NCI-H128 (cell line): ENCODE data around the gene PLEKHB1.
"Not testable (repeated sequence)": the region's sequence is repeated elsewhere in the genome, so short reads cannot be mapped to it uniquely, and the experiment has no call there.

Experiments used
- DNase-seq: peaks from one replicate; lab custom pipeline; 2025; ENCODE audit not compliant: unreplicated experiment; lab: John Stamatoyannopoulos, UW

PLEKHB1 gene

DNA sequence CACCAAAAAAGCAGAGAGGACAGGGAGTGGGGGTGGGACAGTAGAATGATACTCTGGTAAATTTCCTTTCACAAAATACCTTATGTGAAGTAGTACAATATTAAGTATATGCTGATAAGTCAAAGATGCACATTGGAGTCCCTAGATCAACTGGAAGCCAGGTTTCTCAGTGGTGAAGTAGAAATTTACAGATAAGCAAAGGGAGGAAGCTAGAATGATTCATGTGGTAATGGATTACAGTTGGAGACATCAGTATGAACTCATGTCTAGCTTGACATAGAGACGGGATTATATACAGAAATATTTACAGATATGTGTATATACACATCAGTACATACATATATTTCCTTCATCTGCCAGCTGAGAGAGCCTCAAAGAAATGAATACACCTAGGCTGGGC lies 21.5 kb downstream of the PLEKHB1 start:
- no peak for DNase-seq

DNA sequence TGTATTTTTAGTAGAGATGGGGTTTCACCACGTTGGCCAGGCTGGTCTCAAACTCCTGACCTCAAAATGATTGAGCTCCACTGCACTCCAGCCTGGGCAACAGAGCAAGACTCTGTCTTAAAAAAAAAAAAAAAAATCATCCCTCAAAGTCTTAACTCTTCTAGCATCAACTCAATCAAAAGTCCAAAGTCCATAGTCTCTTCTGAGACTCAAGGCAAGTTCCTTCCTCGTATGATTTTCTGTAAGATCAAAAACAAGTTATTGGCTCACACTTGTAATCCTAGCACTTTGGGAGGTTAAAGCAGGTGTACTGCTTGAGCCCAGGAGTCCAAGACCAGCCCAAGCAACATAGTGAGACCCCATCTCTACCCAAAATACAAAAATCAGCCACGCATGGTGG lies 24.4 kb downstream of the PLEKHB1 start:
- DNase-seq: no peak

DNA sequence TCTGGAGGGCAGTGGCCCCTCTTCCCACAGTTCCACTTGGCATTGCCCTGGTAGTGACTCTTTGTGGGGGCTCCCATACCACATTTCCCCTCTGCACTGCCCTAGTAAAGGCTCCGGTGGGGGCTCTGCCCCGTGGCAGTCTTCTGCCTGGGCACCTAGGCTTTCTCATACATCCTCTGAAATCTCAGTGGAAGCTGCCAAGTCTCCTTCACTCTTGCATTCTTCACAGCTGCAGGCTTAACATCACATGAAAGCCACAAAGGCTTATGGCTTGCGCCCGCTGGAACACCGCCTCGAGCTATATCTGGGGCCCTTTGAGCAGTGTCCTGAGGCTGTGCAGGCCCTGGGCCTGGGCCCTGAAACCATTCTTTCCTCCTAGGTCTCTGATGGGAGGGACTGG lies 25.3 kb downstream of the PLEKHB1 start:
- DNase-seq: no peak

DNA sequence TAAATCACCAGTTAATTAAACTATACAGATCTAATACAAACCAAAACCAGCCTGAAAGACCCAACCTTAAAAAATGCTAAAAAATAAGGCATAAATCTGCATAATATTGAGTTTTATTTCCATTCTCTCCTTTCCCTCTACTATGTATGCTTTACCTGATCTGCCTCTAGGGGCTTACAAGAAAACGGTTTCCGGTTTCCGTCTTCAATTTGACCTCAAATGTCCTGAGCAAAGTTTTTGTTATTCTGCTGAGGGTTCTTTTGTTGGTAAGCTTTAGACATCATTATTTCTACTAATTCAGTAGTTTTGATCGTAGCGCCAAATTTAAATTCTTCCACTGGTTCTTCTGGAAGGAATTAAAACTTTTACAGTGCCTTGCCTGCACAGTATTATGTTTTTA lies 30.2 kb downstream of the PLEKHB1 start:
- not testable (repeated sequence) for DNase-seq

DNA sequence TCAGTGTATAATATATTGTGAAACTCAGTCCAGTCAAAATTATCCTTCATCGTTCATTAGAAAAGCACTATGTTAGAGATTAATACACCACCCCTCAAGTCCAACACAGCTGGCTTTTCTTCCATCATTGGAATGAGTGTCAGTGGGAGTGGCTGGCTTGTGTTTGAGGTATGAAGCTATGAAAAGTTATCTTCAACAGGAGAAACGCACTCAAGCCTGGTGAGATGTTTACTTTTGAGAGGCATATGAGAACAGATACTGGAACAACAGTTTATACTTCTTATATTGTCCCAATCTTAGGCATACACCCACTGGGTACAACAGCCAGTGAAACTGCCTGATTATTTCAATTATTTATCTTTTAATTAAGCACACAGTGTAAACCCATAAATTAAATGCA lies 34.3 kb downstream of the PLEKHB1 start:
- no peak for DNase-seq

DNA sequence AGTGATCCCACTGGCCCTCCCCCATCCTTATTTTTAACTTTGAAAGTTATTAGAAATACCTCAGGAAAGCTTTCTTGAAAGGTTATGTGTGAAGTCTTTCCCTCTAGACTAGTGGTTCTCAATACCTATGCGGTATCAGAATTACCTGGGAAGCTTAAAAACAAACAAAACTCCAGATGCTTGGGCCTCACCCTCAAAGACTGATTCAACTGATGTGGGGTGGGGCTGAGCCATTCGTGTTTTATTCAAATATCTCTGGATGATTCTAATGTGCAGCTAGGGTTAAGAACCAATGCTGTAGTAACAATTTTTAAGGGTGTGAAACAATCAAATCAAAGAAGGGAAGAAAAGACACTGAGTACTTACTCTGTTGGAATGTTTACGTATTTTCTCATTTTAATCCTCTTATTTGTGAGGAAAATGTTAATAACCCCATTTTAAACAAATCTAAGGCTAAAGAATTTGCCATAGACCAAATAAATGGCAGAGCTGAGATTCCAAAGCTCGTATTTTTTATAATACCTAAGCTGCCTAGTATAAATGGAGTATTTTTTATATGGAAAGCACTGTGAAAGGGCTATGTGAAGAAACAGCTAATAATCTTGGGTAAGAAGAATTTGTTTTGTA lies 47.6 kb downstream of the PLEKHB1 start:
- DNase-seq: no peak

DNA sequence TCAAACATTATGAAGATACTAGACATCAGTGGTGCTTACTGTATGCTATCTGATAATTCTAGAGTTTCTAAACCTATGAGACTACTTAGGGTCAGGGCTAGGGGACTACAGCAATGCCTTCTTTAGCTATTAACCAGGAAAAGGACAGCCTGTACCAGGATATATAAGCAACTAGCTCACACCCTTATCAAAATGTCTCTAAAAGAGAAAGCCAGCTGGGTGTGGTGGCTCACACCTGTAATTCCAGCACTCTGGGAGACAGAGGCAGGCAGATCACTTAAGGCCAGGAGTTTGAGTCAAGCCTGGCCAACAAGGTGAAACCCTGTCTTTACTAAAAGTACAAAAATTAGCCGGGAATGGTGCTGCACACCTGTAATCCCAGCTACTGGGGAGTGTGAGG lies 58.7 kb downstream of the PLEKHB1 start:
- no peak for DNase-seq

DNA sequence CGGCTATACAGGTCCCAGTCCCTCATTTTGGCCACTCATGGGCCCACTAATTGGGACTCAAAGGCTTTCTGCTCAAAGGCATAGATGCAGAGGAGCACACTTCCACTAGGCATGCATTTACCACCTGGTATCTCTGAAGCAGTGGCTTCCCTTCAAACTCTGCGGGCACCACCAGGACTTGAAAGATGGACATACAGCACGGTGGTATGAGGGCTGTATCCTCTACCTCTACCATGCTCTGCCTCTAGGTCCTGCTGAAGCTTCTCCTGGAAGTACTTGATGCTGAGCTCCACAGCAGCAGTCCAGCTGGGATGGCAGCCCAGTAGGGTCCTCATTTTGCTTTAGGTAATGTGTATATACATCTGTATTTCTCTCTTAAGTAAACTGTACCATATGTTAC lies 64.6 kb downstream of the PLEKHB1 start:
- DNase-seq: no peak
